K562 (cell line): Measurements from ENCODE around the gene NME9. TPM values are rescaled to one million over a fixed set of nuclear protein-coding genes. Genes with fewer than 3 reads are reported as not detected.

Source experiments
- EHMT2 ChIP-seq: fragments of 450-650 bp; IDR thresholded peaks from 2 replicates; pipeline ENCODE4 v1.6.1; 2018; ENCODE audit warnings: antibody characterized with exemption
- GABPB1 ChIP-seq: sonication (generic); formaldehyde crosslinking; IDR thresholded peaks from 2 replicates; pipeline ENCODE4 v1.8.0; 2022; ENCODE audit warnings: mild to moderate bottlenecking, missing genetic modification reagents
- GTF2B ChIP-seq: IDR thresholded peaks from 2 replicates; pipeline ENCODE4 v1.6.1; 2011; ENCODE audit not compliant: insufficient read length; ENCODE audit errors: extremely low read depth
- HNRNPLL ChIP-seq: fragments of 200-400 bp; formaldehyde crosslinking; IDR thresholded peaks from 2 replicates; pipeline ENCODE4 v1.6.1; 2017; ENCODE audit warnings: low read length, low read depth, mild to moderate bottlenecking; ENCODE audit not compliant: poor library complexity, severe bottlenecking
- KAT7 ChIP-seq: sonication (generic); formaldehyde crosslinking; IDR thresholded peaks from 2 replicates; pipeline ENCODE4 v1.8.0; 2022; ENCODE audit warnings: missing genetic modification reagents, mild to moderate bottlenecking, borderline replicate concordance
- KDM2B ChIP-seq: fragments of 250-450 bp; sonication (Bioruptor Pico); IDR thresholded peaks from 2 replicates; pipeline ENCODE4 v1.8.0; 2021; ENCODE audit warnings: mild to moderate bottlenecking, moderate library complexity
- KLF1 ChIP-seq: fragments of 450-650 bp; IDR thresholded peaks from 2 replicates; pipeline ENCODE4 v1.6.1; 2016; ENCODE audit warnings: missing genetic modification characterization, missing compliant biosample characterization
- MITF ChIP-seq: IDR thresholded peaks from 2 replicates; pipeline ENCODE4 v1.6.1; 2014; ENCODE audit warnings: antibody characterized with exemption
- NR0B1 ChIP-seq: fragments of 450-650 bp; IDR thresholded peaks from one replicate; pipeline ENCODE4 v1.6.1; 2018; ENCODE audit warnings: mild to moderate bottlenecking, moderate library complexity; ENCODE audit not compliant: partially characterized antibody
- RB1 ChIP-seq: fragments of 450-650 bp; IDR thresholded peaks from 2 replicates; pipeline ENCODE4 v1.6.1; 2017; ENCODE audit warnings: low read depth, mild to moderate bottlenecking
- RBM39 ChIP-seq: fragments of 200-400 bp; formaldehyde crosslinking; optimal IDR thresholded peaks from 2 replicates; pipeline ENCODE3; 2018; ENCODE audit warnings: low read depth, low read length
- ZBTB40 ChIP-seq, 2 experiments: fragments of 450-650 bp in 1 of 2; sonication (generic) in 1 of 2; formaldehyde crosslinking in 1 of 2; IDR thresholded peaks; 2 replicates each; pipeline versions ENCODE4 v1.7.1 to v1.9.0; 2016 to 2022; ENCODE audit warnings: inconsistent platforms in 1 of 2, mild to moderate bottlenecking in 1 of 2, missing genetic modification reagents in 1 of 2
- ZNF212 ChIP-seq: fragments of 450-650 bp; formaldehyde crosslinking; IDR thresholded peaks from 2 replicates; pipeline ENCODE4 v1.4.0; 2020; ENCODE audit warnings: mild to moderate bottlenecking
- ZNF561 ChIP-seq: fragments of 450-650 bp; formaldehyde crosslinking; conservative IDR thresholded peaks from 2 replicates; pipeline ENCODE4 v1.4.0; 2020; ENCODE audit warnings: mild to moderate bottlenecking, moderate library complexity
- polyA plus RNA-seq, 8 experiments: library from polyadenylated mRNA; depleted of rRNA in 4 of 8; stranded (reverse) in 5 of 8; unstranded in 3 of 8; fragments of >200 nt; fragmentation: Nextera tagmentation in 2 of 8; fragmentation: Illumina TruSeq in 1 of 8; extraction: Ambion mirVana in 2 of 8; extraction: Trizol in 1 of 8; gene quantifications; 2 replicates each; pipeline versions ENCODE4 v1.2.1 to v1.2.3, GENCODE V29; 2011 to 2014; ENCODE audit warnings: inconsistent platforms in 1 of 8, missing spikeins in 1 of 8
- total RNA-seq, 7 experiments: library from RNA; depleted of rRNA in 6 of 7; stranded (reverse); fragments of >200 nt in 6 of 7; fragmentation: Illumina TruSeq in 2 of 7; extraction: Trizol in 2 of 7; gene quantifications; 2 replicates each; pipeline versions ENCODE4 v1.2.1 to v1.2.3, GENCODE V29; 2011 to 2021; ENCODE audit warnings: low replicate concordance in 1 of 7

The NME9 gene
- total and polyA plus RNA-seq, 9 of the 15 experiments (the other 6 are each of a cell fraction or from before 2014, with no cell fraction given), result 0.05 to 0.15 (median 0.13) TPM; not detected in 6

GRCh38 chr3:138329127-138329983 is at the start of gene NME9 (continued):
- TF ChIP-seq ZBTB40 (IDR thresholded peaks at IDR 0.05) (peak; percentile 41; the same call in 1 of the 2 replicates), ZBTB40 (CRISPR knock-in tag; IDR thresholded peaks at IDR 0.05) (no peak), MITF (no peak), NR0B1 (no peak), ZNF212 (no peak), GTF2B (no peak), HNRNPLL (no peak), ZNF561 (CRISPR knock-in tag) (no peak), GABPB1 (CRISPR knock-in tag) (peak; percentile 35; the same call in 1 of the 2 replicates), RBM39 (no peak), KDM2B (CRISPR knock-in tag) (no peak), KAT7 (0 out of 2 replicates have a peak, but pooled peaks have one; percentile 68), EHMT2 (no peak), KLF1 (tag) (no peak), RB1 (no peak)
